Parathyroid adenoma (tissue), 2 donors: ENCODE measurements around the gene WWP2.

Experiments
- H2AFZ ChIP-seq: fragments of 300-600 bp; sonication (generic); one replicate; pipeline ENCODE4 v1.7.0; 2017; ENCODE audit warnings: antibody characterized with exemption, mild to moderate bottlenecking
- H3K27ac ChIP-seq: fragments of 300-600 bp; sonication (generic); one replicate; pipeline ENCODE4 v1.7.0; 2017
- H3K27me3 ChIP-seq: fragments of 300-600 bp; sonication (generic); one replicate; pipeline ENCODE4 v1.7.0; 2017; ENCODE audit warnings: low read length; ENCODE audit not compliant: control insufficient read depth, insufficient read depth
- H3K36me3 ChIP-seq: fragments of 300-600 bp; sonication (generic); one replicate; pipeline ENCODE4 v1.7.0; 2017; ENCODE audit warnings: low read length; ENCODE audit not compliant: control insufficient read depth, insufficient read depth
- H3K4me1 ChIP-seq: fragments of 300-600 bp; sonication (generic); one replicate; pipeline ENCODE4 v1.7.0; 2017; ENCODE audit warnings: control low read depth
- H3K4me2 ChIP-seq: fragments of 300-600 bp; sonication (generic); one replicate; pipeline ENCODE4 v1.7.0; 2017; ENCODE audit warnings: low read length
- H3K4me3 ChIP-seq: fragments of 300-600 bp; sonication (generic); one replicate; pipeline ENCODE4 v1.7.0; 2017; ENCODE audit warnings: low read depth, low read length
- H3K79me2 ChIP-seq: fragments of 300-600 bp; sonication (generic); one replicate; pipeline ENCODE4 v1.7.0; 2017; ENCODE audit warnings: control low read depth
- H3K9ac ChIP-seq: fragments of 300-600 bp; sonication (generic); one replicate; pipeline ENCODE4 v1.7.0; 2017; ENCODE audit warnings: mild to moderate bottlenecking
- H3K9me3 ChIP-seq: fragments of 300-600 bp; sonication (generic); one replicate; pipeline ENCODE4 v1.7.0; 2017; ENCODE audit warnings: low read length; ENCODE audit not compliant: control insufficient read depth
- CTCF ChIP-seq: fragments of 300-600 bp; sonication (generic); IDR thresholded peaks from one replicate; pipeline ENCODE4 v1.7.0; 2017; ENCODE audit warnings: antibody characterized with exemption, mild to moderate bottlenecking
- donor health status: primary hyperparathyroidism.

Gene WWP2

GRCh38 chr16:69881141-69881540, 119.0 kb downstream of the WWP2 start:
- H3K79me2 ChIP-seq: peaks cover 6% of the 10 kb centered on the region
- H3K9ac ChIP-seq: no peak overlapping the region
- H3K4me2 ChIP-seq: no peak overlapping the region
- H3K36me3 ChIP-seq: no peaks in the 10 kb centered on the region
- H3K4me1 ChIP-seq: peaks cover 5% of the 10 kb centered on the region
- no peak overlapping the region for H2AFZ ChIP-seq
- no peak overlapping the region for H3K4me3 ChIP-seq
- H3K27ac ChIP-seq: no peak overlapping the region
- H3K9me3 ChIP-seq: no peaks in the 10 kb centered on the region
- no peaks in the 10 kb centered on the region for H3K27me3 ChIP-seq
- TF ChIP-seq CTCF: no peak

GRCh38 chr16:69883744-69884143, 121.6 kb downstream of the WWP2 start:
- no peak overlapping the region for H3K9ac ChIP-seq
- H3K4me3 ChIP-seq: no peak overlapping the region
- H3K4me2 ChIP-seq: no peak overlapping the region
- H2AFZ ChIP-seq: no peak overlapping the region
- H3K4me1 ChIP-seq: peaks cover 5% of the 10 kb centered on the region
- no peak for TF ChIP-seq CTCF
- no peaks in the 10 kb centered on the region for H3K9me3 ChIP-seq
- H3K79me2 ChIP-seq: peaks cover 6% of the 10 kb centered on the region
- H3K36me3 ChIP-seq: no peaks in the 10 kb centered on the region
- no peak overlapping the region for H3K27ac ChIP-seq
- H3K27me3 ChIP-seq: no peaks in the 10 kb centered on the region

- H3K27ac ChIP-seq: no peak overlapping the region
- H3K4me2 ChIP-seq: peak overlapping the region; percentile 16
- H2AFZ ChIP-seq: no peak overlapping the region
- peaks cover 6% of the 10 kb centered on the region for H3K79me2 ChIP-seq
- TF ChIP-seq CTCF: no peak
- H3K4me1 ChIP-seq: peaks cover 5% of the 10 kb centered on the region
- H3K27me3 ChIP-seq: no peaks in the 10 kb centered on the region
- H3K9ac ChIP-seq: no peak overlapping the region
- no peaks in the 10 kb centered on the region for H3K36me3 ChIP-seq
- H3K9me3 ChIP-seq: no peaks in the 10 kb centered on the region
- no peak overlapping the region for H3K4me3 ChIP-seq
Measured at GRCh38 chr16:69885722-69886121, 123.6 kb downstream of the WWP2 start.

- H3K36me3 ChIP-seq: no peaks in the 10 kb centered on the region
- H3K79me2 ChIP-seq: peaks cover 10% of the 10 kb centered on the region
- no peaks in the 10 kb centered on the region for H3K9me3 ChIP-seq
- no peak overlapping the region for H3K9ac ChIP-seq
- no peak for TF ChIP-seq CTCF
- H3K4me1 ChIP-seq: peaks cover 5% of the 10 kb centered on the region
- H2AFZ ChIP-seq: no peak overlapping the region
- no peak overlapping the region for H3K27ac ChIP-seq
- no peak overlapping the region for H3K4me3 ChIP-seq
- no peak overlapping the region for H3K4me2 ChIP-seq
- no peaks in the 10 kb centered on the region for H3K27me3 ChIP-seq
Measured at GRCh38 chr16:69886726-69887125, 124.6 kb downstream of the WWP2 start.

- Histone ChIP-seq H3K9me3 (no peaks in the 10 kb centered on the region), H2AFZ (no peak overlapping the region), H3K27me3 (no peaks in the 10 kb centered on the region), H3K4me3 (no peak overlapping the region), H3K4me1 (peaks cover 5% of the 10 kb centered on the region), H3K27ac (no peak overlapping the region), H3K79me2 (peaks cover 10% of the 10 kb centered on the region), H3K36me3 (no peaks in the 10 kb centered on the region), H3K9ac (no peak overlapping the region), H3K4me2 (no peak overlapping the region)
- TF ChIP-seq CTCF: no peak
Measured at GRCh38 chr16:69888005-69888590, 126.0 kb downstream of the WWP2 start.
